ENCODE data around the gene SPPL2B.

SPPL2B gene

GRCh38 chr19:2398735-2399305, 70.3 kb downstream of the SPPL2B start:
- Histone ChIP-seq H3K4me3 (ENCODE audit: low read depth, low read length) (no peak overlapping the region), H3K4me1 (no peaks in the 10 kb centered on the region), H3K27me3 (no peaks in the 10 kb centered on the region), H3K9me3 (no peaks in the 10 kb centered on the region), H3K36me3 (no peaks in the 10 kb centered on the region)
- DNase-seq, result no peak
- no peak for TF ChIP-seq CTCF (IDR thresholded peaks at IDR 0.05; ENCODE audit: low read depth, low read length)

- no peak for TF ChIP-seq CTCF (IDR thresholded peaks at IDR 0.05; ENCODE audit: low read depth, low read length)
- H3K36me3 ChIP-seq, result no peaks in the 10 kb centered on the region
Measured at GRCh38 chr19:2399582-2399981, 71.1 kb downstream of the SPPL2B start.

More at GRCh38 chr19:2399582-2399981, 71.1 kb downstream of the SPPL2B start:
- no peak for DNase-seq
- H3K4me3 ChIP-seq (ENCODE audit: low read depth, low read length), result no peak overlapping the region
- H3K27me3 ChIP-seq, result no peaks in the 10 kb centered on the region
- H3K9me3 ChIP-seq, result no peaks in the 10 kb centered on the region
- no peaks in the 10 kb centered on the region for H3K4me1 ChIP-seq
